RWPE1 (cell line): ENCODE measurements around the gene LHFPL2.

ENCODE experiments used
- CTCF ChIA-PET: fragments of 350-600 bp; sonication (Branson Sonifier 250); formaldehyde crosslinking; extraction: SDS; loops from one replicate; lab custom pipeline; 2021; lab: Yijun Ruan, JAX
- POLR2A ChIA-PET: fragments of 400-600 bp; formaldehyde crosslinking; extraction: SDS; loops from one replicate; lab custom pipeline; 2020; ENCODE audit warnings: antibody characterized with exemption; ENCODE audit not compliant: low non-redundant PET; lab: Yijun Ruan, JAX
- DNase-seq: peaks from one replicate; pipeline ENCODE4 v3.0.0; 2012; ENCODE audit warnings: low spot score
- H3K27ac ChIP-seq: fragments of 450-650 bp; 2 replicates; pipeline ENCODE4 v1.5.1; 2017
- TF ChIP-seq, protein P1 (sequence below): fragments of 450-650 bp; conservative IDR thresholded peaks from 2 replicates; pipeline ENCODE4 v1.5.1; 2017; ENCODE audit warnings: low read depth, mild to moderate bottlenecking

The LHFPL2 gene

DNA sequence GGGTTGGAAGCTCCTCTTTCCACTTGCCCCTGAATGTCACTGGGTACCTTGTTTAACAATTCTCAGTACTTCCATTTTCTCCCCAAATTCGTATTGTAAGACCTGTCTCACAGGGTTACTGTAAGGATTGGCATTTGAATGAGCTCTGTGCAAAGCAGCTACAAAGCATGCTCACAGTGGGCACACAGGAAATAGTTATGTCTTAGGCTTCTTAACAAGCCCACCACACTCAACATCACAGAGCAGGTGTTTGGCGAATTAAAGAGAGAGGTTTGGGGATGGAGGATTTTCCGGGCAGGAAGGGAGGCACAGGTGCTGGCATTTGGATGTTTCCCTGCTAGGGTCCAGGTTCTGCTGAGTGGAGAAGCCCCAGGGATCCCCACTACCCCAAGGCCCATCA lies 17.0 kb upstream of the LHFPL2 start:
- TF ChIP-seq, protein P1, sequence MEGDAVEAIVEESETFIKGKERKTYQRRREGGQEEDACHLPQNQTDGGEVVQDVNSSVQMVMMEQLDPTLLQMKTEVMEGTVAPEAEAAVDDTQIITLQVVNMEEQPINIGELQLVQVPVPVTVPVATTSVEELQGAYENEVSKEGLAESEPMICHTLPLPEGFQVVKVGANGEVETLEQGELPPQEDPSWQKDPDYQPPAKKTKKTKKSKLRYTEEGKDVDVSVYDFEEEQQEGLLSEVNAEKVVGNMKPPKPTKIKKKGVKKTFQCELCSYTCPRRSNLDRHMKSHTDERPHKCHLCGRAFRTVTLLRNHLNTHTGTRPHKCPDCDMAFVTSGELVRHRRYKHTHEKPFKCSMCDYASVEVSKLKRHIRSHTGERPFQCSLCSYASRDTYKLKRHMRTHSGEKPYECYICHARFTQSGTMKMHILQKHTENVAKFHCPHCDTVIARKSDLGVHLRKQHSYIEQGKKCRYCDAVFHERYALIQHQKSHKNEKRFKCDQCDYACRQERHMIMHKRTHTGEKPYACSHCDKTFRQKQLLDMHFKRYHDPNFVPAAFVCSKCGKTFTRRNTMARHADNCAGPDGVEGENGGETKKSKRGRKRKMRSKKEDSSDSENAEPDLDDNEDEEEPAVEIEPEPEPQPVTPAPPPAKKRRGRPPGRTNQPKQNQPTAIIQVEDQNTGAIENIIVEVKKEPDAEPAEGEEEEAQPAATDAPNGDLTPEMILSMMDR: no peak
- DNase-seq: no peak
- ChIA-PET POLR2A (no interaction called here), CTCF (no interaction called here)
- H3K27ac ChIP-seq: no peak overlapping the region

DNA sequence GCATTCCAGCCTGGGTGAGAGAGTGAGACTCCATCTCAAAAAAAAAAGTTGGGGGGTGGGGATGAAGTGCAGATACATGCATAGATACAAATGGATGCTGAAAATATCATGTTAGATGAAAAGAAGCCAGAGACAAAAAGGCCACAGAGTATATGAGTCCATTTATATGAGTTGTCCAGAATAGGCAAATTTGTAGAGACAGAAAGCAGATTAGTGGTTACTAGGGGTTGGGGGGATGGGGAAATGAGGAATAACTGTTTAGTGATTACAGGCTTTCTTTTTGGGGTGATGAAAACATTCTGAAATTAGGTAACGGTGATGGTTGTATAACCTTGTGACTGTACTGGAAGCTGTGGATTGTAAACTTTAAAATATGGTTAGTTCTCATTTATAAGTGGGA lies 13.8 kb upstream of the LHFPL2 start:
- ChIA-PET CTCF (interaction anchor here (0.6 kb wide), 1 partner anchor 180 kb away, joined by 3 read pairs; no protein-coding TSS in a partner anchor), POLR2A (no interaction called here)
- H3K27ac ChIP-seq: no peak overlapping the region
- TF ChIP-seq, protein P1: no peak
- DNase-seq: no peak

DNA sequence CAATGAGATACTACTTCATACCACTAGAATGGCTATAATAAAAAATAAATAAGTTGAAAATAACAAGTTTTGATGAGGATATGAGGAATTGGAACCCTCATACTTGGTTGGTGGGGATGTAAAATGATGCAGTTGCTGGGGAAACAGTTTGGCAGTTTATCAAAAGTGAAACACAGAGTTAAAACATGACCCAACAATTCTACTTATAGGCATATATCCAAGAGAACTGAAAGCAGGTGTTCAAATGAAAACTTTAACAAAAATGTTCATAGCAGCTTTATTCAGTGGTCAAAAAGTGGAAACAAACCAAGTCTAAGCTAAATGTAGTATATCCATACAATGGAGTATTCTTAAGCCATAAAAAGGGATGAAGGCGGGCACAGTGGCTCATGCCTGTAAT lies 13.1 kb upstream of the LHFPL2 start:
- H3K27ac ChIP-seq: no peak overlapping the region
- TF ChIP-seq, protein P1: no peak
- ChIA-PET CTCF (no interaction called here), POLR2A (no interaction called here)
- DNase-seq: no peak

DNA sequence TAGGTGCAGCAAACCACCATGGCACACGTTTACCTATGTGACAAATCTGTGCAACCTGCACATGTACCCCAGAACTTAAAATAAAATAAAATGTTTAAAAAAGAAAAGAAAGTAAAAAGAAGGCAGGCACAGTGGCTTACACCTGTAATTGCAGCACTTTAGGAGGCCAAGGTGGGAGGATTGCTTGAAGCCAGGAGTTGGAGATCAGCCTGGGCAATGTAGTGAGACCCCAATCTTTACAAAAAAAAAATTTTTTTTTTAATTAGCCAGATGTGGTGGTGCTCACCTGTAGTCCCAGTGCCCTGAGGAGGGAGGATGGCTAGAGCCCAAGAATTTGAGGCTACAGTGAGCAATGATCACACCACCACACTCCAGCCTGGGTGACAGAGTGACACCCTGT lies 12.5 kb upstream of the LHFPL2 start:
- ChIA-PET CTCF (no interaction called here), POLR2A (no interaction called here)
- DNase-seq: no peak
- TF ChIP-seq, protein P1: no peak
- H3K27ac ChIP-seq: no peak overlapping the region

DNA sequence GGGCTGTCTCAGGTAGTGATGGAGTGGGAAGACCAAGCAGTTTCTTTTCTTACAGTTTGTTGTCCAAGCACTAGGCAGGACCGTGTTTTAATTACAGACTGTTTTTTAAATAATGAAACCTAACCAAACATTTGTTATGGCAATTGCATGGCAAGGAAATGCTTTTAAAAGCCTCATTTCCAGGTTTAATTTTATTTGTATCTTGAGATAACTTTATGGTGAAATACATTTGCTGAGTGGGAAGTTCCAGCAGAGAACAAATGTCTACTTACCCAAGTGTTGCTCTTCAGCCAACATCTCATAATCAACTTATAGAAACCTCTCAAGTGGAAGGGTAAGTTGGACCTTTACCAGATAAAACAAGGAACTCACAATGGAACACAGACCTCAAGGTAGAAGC lies 11.8 kb upstream of the LHFPL2 start:
- DNase-seq: no peak

DNA sequence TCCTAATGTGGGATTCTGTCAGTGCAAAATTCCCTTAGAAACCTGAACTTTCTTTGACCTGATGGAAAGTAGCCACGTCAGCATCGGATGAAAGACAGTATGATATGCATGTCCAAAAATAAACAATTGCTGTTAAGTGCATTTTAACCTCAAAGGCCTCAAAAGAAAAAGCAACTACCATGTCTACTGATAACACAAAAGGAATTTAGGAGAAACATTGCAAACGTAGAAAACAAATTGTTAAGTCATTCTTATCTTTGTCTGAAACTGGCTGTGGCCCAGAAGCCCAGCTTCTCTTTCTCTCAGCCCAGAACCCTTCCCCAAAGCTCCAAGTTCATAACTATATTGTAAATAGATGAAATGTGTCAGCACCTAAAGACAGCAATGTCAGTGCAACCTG lies 11.1 kb upstream of the LHFPL2 start:
- DNase-seq: no peak
- ChIA-PET POLR2A (no interaction called here), CTCF (interaction anchor here (0.7 kb wide), 1 partner anchor 44 kb away, joined by 3 read pairs; no protein-coding TSS in a partner anchor)
- H3K27ac ChIP-seq: no peak overlapping the region
- TF ChIP-seq, protein P1: no peak

More for the DNA sequence above, 11.8 kb upstream of the LHFPL2 start:
- TF ChIP-seq, protein P1: no peak
- no peak overlapping the region for H3K27ac ChIP-seq
- ChIA-PET CTCF (interaction anchor here (0.7 kb wide), 1 partner anchor 44 kb away, joined by 3 read pairs; no protein-coding TSS in a partner anchor), POLR2A (no interaction called here)
